ENCODE measurements around the gene SLCO3A1.

The SLCO3A1 gene

DNA sequence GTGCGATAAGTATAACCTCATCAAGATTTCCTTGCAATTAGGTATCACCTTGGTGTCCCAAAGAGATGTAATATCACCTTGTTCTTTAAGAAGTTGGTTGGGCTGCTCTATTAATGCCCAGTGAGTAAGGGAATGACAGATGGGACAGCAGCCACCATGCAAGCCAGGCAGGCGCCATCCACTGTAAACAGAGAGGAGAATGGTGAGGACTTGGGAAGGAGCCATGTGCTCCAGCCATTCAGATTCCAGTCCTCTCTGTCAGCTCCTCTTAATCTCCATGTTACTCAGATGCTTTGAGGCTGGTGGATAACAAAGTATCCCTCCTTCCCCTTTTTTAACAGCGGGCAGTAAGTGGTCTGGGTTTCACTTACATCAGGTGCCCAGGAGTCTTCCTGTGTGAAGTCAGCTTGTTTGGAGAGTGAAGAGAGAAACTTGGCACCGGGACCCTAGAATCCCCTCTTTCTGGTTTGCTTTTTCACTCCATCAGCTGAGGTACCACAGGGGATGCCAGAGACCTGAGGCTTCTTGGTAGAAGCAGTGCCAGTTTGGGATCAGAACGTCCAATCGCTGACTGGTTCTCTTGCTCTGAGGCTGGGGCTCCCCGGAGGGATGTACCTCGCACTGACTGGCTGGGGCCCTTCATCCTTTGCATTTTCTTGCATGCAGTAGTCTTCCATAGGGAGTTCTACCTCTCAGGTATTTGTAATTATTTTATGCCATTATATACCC lies 29.5 kb downstream of the SLCO3A1 start:
- no peak for DNase-seq (ENCODE audit: low spot score)

DNA sequence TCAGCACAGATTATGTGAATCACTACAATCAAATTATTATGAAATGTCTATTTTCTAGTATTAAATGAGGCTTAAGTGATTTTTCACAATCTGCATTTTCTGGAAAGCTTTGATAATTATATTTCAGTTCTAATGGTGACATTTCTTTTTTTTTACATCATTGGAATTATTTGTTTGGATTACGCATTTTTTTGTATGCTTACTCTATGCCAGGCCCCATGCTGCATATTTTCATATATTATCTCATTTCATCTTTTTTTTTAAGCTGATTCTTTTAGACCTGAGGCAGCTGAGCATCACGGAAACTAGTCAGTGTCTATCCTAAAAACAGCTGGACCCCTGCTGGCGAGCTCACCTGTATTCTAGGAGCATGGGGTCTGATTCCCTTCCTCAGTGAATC lies 31.1 kb downstream of the SLCO3A1 start:
- DNase-seq (ENCODE audit: low spot score): no peak

- no peak for DNase-seq (ENCODE audit: low spot score)
These were observed 31.5 kb downstream of the SLCO3A1 start for GRCh38 chr15:91885054-91885453.

GRCh38 chr15:91885714-91886270 lies 32.3 kb downstream of the SLCO3A1 start:
- no peak for DNase-seq (ENCODE audit: low spot score)

GRCh38 chr15:91886878-91887277 lies 33.4 kb downstream of the SLCO3A1 start:
- DNase-seq (ENCODE audit: low spot score): no peak

DNA sequence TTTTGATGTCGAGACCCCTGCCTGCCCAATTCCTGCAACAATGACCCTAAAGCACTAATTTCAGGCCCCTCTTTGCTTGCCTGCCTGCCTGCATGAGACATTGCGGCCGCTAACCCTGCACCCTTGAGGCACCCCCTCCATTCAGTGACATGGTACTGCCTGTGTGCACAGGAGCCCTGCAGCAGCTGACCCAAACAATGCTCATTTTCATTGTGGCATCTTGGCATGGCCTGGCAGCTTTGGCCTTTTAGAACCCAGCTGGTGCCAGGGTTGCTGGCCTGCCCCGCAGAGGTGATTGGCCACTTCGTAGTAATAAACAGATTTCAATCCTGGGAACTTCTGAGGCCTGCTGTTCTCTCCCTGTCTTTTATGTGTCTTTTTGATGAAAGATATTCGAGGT lies 33.8 kb downstream of the SLCO3A1 start:
- DNase-seq (ENCODE audit: low spot score): no peak

GRCh38 chr15:91887921-91888373 lies 34.4 kb downstream of the SLCO3A1 start:
- DNase-seq (ENCODE audit: low spot score): peak; percentile 27

DNA sequence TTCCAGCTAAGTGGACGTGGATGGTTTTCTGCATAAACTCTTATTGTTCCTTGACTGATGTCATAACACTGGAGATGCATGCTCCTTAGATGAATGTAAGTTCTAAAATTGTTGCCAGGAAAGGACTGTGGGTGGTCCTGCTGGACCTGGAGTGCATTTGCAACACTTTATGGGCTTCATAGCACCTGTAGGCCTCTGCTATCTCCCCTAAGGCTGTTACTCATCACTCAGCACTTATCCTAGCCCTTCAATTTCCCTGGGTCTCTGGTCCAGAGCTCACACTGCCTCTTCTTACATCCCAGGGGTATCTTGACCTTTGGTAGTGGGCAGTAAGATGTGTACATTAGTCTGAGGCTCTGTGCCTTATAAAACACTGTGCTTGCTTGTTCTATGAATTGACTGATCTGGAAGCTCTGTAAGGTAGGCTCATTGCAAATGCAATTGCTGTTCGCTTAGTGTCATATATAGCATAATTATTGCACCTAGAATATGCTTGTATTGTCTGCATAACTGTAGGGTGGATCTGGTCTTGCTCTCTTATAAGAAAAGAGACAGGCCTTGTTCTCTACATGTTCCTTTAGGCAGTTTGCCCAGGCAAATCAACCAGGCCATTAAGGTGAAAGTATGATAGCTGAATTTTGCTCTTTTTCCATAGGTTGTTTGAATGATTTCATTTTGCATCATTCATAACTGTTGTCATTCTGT lies 35.8 kb downstream of the SLCO3A1 start:
- DNase-seq (ENCODE audit: low spot score): no peak

GRCh38 chr15:91890614-91891013 lies 37.1 kb downstream of the SLCO3A1 start:
- DNase-seq (ENCODE audit: low spot score): peak; percentile 35

GRCh38 chr15:91891101-91891500 lies 37.6 kb downstream of the SLCO3A1 start:
- DNase-seq (ENCODE audit: low spot score): no peak

GRCh38 chr15:91891788-91892345 lies 38.4 kb downstream of the SLCO3A1 start:
- DNase-seq (ENCODE audit: low spot score): no peak

DNA sequence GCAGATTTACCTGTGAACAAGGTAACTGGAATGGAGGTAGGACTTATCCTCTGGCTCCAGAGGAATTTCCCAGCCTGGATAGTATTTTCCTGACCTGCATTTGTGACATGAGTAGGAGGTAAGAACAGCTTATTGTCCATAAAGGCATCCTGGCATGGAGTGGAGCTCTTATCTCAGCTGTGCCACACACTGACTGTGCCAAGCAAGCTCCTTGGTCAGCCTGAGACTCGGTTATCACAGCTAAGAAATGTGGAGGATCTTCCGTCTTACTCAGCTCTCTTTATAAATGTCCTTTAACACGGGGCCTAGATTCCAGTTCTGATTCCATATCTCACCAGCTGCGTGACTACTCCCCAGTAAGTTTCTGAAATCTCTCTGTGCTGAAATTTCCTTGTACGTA lies 38.9 kb downstream of the SLCO3A1 start:
- no peak for DNase-seq (ENCODE audit: low spot score)

DNA sequence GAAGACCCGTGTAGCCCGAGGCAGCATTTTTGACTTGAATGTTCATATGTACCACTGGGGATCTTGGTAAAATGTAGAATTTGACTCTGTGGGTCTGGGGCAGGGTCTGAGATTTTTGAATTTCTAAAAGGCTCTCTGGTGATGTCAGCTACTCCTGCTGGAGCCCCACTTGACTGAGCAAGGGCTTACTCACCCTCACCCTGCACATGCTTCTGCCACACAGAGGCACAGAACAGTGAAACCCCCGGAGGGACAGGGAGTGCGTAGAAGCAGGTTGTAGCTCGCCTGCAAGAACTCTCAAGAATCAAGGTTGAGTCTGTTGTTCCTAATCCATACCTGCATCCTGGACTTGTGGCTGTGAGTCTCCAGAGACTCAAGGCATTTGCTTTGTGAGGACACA lies 41.1 kb downstream of the SLCO3A1 start:
- DNase-seq (ENCODE audit: low spot score): no peak

GRCh38 chr15:91895051-91895450 lies 41.5 kb downstream of the SLCO3A1 start:
- no peak for DNase-seq (ENCODE audit: low spot score)

GRCh38 chr15:91896341-91897055 lies 43.0 kb downstream of the SLCO3A1 start:
- no peak for DNase-seq (ENCODE audit: low spot score)

GRCh38 chr15:91897585-91898372 lies 44.3 kb downstream of the SLCO3A1 start:
- DNase-seq (ENCODE audit: low spot score): no peak

GRCh38 chr15:91898843-91899242 lies 45.3 kb downstream of the SLCO3A1 start:
- DNase-seq (ENCODE audit: low spot score): no peak

DNA sequence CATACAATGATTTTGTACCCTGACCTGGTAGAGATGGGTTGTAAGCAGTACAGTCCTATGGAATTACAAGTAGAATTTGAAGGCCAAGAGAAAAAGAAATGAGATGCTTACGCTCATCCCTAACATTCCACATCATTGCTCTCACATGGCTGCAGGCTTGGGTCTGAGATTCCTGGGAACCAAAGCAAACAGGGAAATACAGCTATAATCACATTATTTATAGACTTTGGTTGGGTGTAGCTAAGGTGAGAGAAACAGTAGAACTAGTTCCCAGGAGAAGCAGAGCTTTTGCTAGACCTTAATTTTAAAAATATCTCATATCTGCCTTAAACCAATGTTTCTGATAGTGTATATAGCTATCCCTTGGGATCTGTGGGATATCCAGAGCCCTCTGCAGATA lies 51.4 kb downstream of the SLCO3A1 start:
- DNase-seq (ENCODE audit: low spot score): no peak

GRCh38 chr15:91908391-91908790 lies 54.9 kb downstream of the SLCO3A1 start:
- DNase-seq (ENCODE audit: low spot score): peak; percentile 64

- DNase-seq (ENCODE audit: low spot score): no peak
These were observed 55.6 kb downstream of the SLCO3A1 start for GRCh38 chr15:91909111-91909510.

DNA sequence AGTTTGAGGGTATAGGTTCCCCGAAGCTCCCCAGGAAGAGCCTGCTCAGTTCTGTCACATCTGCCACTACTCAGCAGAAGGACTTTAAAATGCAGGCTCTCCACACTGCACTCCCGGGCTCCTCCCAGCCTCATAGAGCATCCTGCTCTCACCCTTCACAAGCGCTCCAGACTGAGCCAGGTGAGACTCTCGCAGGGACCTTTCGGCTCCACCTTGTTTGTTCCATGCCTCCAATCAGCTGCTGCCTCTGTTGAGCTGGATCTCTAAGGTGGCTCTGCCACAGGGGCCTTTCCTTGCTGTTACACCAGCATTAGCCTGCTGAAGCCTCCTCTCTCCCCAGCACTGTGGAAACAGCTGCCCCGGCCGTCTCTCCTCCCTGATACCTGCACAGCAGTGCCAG lies 56.1 kb downstream of the SLCO3A1 start:
- no peak for DNase-seq (ENCODE audit: low spot score)

GRCh38 chr15:91911844-91912243 lies 58.3 kb downstream of the SLCO3A1 start:
- no peak for DNase-seq (ENCODE audit: low spot score)
